OCI-LY1 (cell line): ENCODE data around the gene C20orf204.

Source experiments
- H2AFZ ChIP-seq: fragments of 200-600 bp; sonication (generic), shearing (Covaris generic); 2 replicates; pipeline ENCODE4 v1.6.0; 2014; ENCODE audit warnings: antibody characterized with exemption, mild to moderate bottlenecking, low read length
- H3F3A ChIP-seq: fragments of 200-600 bp; sonication (generic), shearing (Covaris generic); 2 replicates; pipeline ENCODE4 v1.6.0; 2014; ENCODE audit warnings: mild to moderate bottlenecking, antibody characterized with exemption, low read length, moderate library complexity; ENCODE audit not compliant: insufficient read depth
- H3K27ac ChIP-seq: fragments of 200-600 bp; sonication (generic); 2 replicates; pipeline ENCODE4 v1.5.1; 2014; ENCODE audit warnings: low read length, mixed run types, mild to moderate bottlenecking, low read depth; ENCODE audit not compliant: poor library complexity, severe bottlenecking
- H3K27me3 ChIP-seq: fragments of 200-600 bp; sonication (generic); 2 replicates; pipeline ENCODE4 v1.6.0; 2014; ENCODE audit warnings: antibody characterized with exemption, mild to moderate bottlenecking, low read length, moderate library complexity; ENCODE audit not compliant: insufficient read depth
- H3K36me3 ChIP-seq: fragments of 200-600 bp; sonication (generic); 2 replicates; pipeline ENCODE4 v1.6.1; 2014; ENCODE audit warnings: mild to moderate bottlenecking, antibody characterized with exemption, low read length, moderate library complexity, mixed read lengths; ENCODE audit not compliant: insufficient read depth
- H3K4me1 ChIP-seq: fragments of 200-600 bp; sonication (generic); 2 replicates; pipeline ENCODE4 v1.5.1; 2014; ENCODE audit warnings: mild to moderate bottlenecking, low read length, moderate library complexity; ENCODE audit not compliant: insufficient read depth, severe bottlenecking
- H3K4me2 ChIP-seq: fragments of 200-600 bp; sonication (generic), shearing (Covaris generic); 2 replicates; pipeline ENCODE4 v1.6.1; 2014; ENCODE audit warnings: low read length
- H3K4me3 ChIP-seq: fragments of 200-600 bp; sonication (generic); 2 replicates; pipeline ENCODE4 v1.5.1; 2014; ENCODE audit warnings: low read length, low read depth, mild to moderate bottlenecking, mixed read lengths; ENCODE audit not compliant: poor library complexity, severe bottlenecking
- H3K79me2 ChIP-seq: fragments of 200-600 bp; shearing (Covaris generic); 2 replicates; pipeline ENCODE4 v1.6.1; 2016; ENCODE audit warnings: mixed run types, low read length, mixed read lengths; ENCODE audit not compliant: insufficient read depth
- H3K9ac ChIP-seq: fragments of 200-600 bp; sonication (generic), shearing (Covaris generic); 2 replicates; pipeline ENCODE4 v1.6.1; 2014; ENCODE audit warnings: mild to moderate bottlenecking, low read length, mixed read lengths
- H3K9me2 ChIP-seq: fragments of 200-600 bp; sonication (generic), shearing (Covaris generic); 2 replicates; pipeline ENCODE4 v1.6.1; 2014; ENCODE audit warnings: low read depth, mild to moderate bottlenecking, low read length, mixed read lengths
- H3K9me3 ChIP-seq: fragments of 200-600 bp; shearing (Covaris generic); 2 replicates; pipeline ENCODE4 v1.6.1; 2014; ENCODE audit warnings: low read length, mixed read lengths
- H4K20me1 ChIP-seq: fragments of 200-600 bp; sonication (generic), shearing (Covaris generic); 2 replicates; pipeline ENCODE4 v1.6.0; 2016; ENCODE audit warnings: mild to moderate bottlenecking, low read length; ENCODE audit not compliant: insufficient read depth
- EZH2 ChIP-seq: fragments of 200-600 bp; sonication (generic), shearing (Covaris generic); IDR thresholded peaks from 2 replicates; pipeline ENCODE4 v1.8.0; 2017; ENCODE audit warnings: borderline replicate concordance, mixed run types, mild to moderate bottlenecking, antibody characterized with exemption, low read length, moderate library complexity, mixed read lengths
- TF ChIP-seq, protein P1 (sequence below): fragments of 200-600 bp; sonication (generic), shearing (Covaris generic); IDR thresholded peaks from 2 replicates; pipeline ENCODE4 v1.5.1; 2017; ENCODE audit warnings: mild to moderate bottlenecking, antibody characterized with exemption, low read length, moderate library complexity, mixed read lengths

Gene C20orf204

DNA sequence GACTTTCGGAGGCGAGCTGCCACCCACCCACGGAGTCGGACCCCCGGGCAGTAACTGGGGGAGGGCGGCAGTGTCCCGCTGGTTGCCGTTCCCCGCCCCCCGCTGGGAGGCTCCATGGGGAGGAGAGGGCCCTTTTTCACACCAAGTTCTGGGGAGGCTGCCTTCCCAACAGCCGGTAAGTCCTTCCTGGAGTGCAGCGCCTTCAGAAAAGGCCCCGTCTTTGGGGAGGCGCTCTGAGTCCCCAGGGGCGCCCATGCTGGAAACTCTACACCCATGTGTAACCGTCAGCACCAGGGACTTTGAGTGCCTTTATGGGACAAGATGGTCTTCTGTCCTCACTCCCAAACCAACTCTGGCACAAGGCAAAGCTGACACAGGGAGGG, 13.9 kb downstream of the C20orf204 start:
- Histone ChIP-seq H3K79me2 (no peaks in the 10 kb centered on the region), H3K27me3 (peaks cover 19% of the 10 kb centered on the region; the same call in 1 of the 2 replicates), H3F3A (no peaks in the 10 kb centered on the region), H3K4me1 (no peaks in the 10 kb centered on the region), H4K20me1 (no peaks in the 10 kb centered on the region), H2AFZ (no peak overlapping the region), H3K9me2 (no peaks in the 10 kb centered on the region), H3K4me2 (no peak overlapping the region), H3K9ac (no peak overlapping the region), H3K27ac (no peak overlapping the region), H3K36me3 (no peaks in the 10 kb centered on the region), H3K4me3 (no peak overlapping the region), H3K9me3 (no peaks in the 10 kb centered on the region)
- TF ChIP-seq, protein P1, sequence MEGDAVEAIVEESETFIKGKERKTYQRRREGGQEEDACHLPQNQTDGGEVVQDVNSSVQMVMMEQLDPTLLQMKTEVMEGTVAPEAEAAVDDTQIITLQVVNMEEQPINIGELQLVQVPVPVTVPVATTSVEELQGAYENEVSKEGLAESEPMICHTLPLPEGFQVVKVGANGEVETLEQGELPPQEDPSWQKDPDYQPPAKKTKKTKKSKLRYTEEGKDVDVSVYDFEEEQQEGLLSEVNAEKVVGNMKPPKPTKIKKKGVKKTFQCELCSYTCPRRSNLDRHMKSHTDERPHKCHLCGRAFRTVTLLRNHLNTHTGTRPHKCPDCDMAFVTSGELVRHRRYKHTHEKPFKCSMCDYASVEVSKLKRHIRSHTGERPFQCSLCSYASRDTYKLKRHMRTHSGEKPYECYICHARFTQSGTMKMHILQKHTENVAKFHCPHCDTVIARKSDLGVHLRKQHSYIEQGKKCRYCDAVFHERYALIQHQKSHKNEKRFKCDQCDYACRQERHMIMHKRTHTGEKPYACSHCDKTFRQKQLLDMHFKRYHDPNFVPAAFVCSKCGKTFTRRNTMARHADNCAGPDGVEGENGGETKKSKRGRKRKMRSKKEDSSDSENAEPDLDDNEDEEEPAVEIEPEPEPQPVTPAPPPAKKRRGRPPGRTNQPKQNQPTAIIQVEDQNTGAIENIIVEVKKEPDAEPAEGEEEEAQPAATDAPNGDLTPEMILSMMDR, result no peak
- no peak for TF ChIP-seq EZH2

DNA sequence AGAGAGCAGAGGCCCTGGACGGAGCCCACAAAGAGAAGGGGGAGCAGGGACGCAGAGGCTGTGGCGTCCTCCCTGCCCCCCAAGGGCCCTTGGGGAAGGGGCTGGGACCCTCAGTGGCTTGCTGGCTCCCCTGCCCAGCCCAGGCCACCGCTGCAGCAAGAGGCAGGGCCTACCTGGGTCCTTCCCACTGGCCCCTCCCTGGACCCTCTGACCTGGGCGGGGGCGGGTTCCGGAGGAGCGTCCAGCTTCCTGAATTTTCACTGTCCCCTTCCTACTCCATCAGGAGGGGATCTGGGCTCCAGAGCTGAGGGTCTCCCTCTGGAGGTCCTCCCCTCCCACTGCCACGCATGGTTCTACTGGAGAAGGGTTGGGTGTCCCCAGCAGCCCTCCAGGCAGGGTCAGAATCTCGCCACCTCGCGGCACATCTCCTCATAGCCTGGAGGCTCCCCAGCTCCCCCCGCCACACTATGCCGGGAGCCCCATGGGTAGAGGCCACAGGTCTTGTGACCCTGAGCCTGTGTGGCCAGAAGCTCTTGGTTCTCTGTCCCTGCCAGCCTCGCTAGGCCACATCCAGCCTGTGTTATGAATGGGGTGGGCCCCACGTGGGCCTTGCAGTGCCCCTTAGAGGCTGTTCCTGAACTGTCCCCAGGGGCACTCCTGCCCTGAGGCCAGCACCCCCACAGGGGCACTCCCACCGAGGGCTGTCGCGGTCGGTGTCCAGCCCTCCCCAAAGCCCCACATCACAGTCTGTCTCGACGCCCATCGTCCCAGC, 14.5 kb downstream of the C20orf204 start:
- H3K79me2 ChIP-seq, result no peaks in the 10 kb centered on the region
- H3K9ac ChIP-seq, result no peak overlapping the region
- H3K4me3 ChIP-seq, result no peak overlapping the region
- H4K20me1 ChIP-seq, result no peaks in the 10 kb centered on the region
- no peaks in the 10 kb centered on the region for H3K9me2 ChIP-seq
- H3K9me3 ChIP-seq, result no peaks in the 10 kb centered on the region
- no peak for TF ChIP-seq EZH2
- TF ChIP-seq, protein P1, result no peak
- H3K36me3 ChIP-seq, result no peaks in the 10 kb centered on the region
- H3K4me2 ChIP-seq, result no peak overlapping the region
- no peak overlapping the region for H3K27ac ChIP-seq
- H3K27me3 ChIP-seq, result peaks cover 20% of the 10 kb centered on the region
- no peaks in the 10 kb centered on the region for H3F3A ChIP-seq
- no peaks in the 10 kb centered on the region for H3K4me1 ChIP-seq
- H2AFZ ChIP-seq, result no peak overlapping the region

DNA sequence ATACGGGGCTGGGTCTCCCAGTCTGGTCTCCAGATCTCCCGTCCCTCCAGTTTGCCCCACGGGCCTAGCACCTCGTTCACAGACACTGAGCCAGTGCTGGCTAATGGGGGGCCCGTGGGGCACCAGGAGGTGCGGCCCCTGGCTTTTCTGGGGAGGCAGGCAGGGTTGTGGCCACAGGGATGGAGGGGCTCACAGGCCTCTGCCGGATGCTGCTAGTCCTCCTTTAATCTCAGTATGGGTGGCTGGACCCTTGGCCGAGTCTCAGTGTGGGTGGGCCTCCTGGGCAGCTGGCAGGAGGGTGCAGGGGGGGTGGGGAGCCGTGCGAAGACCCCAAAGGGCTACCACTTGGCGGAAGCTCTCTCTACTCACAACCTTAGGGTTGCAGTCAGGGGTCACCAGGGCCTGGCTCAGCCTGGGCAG, 15.1 kb downstream of the C20orf204 start:
- Histone ChIP-seq H3K27ac (no peak overlapping the region), H2AFZ (no peak overlapping the region), H3K4me3 (no peak overlapping the region), H3F3A (no peaks in the 10 kb centered on the region), H3K27me3 (peaks cover 20% of the 10 kb centered on the region), H3K9ac (no peak overlapping the region), H3K79me2 (no peaks in the 10 kb centered on the region), H4K20me1 (no peaks in the 10 kb centered on the region), H3K9me3 (no peaks in the 10 kb centered on the region), H3K9me2 (no peaks in the 10 kb centered on the region), H3K4me2 (no peak overlapping the region), H3K4me1 (no peaks in the 10 kb centered on the region), H3K36me3 (no peaks in the 10 kb centered on the region)
- no peak for TF ChIP-seq EZH2
